HCT116 (cell line): ENCODE results near the gene SAMD4A. TPM values are rescaled to one million over a fixed set of nuclear protein-coding genes. Genes with fewer than 3 reads are reported as not detected.

Source experiments
- ATAC-seq: fragments of 200-7000 bp; cut with Tn5 transposase; 2 replicates; pipeline ENCODE4 v1.9.1; 2020; ENCODE audit warnings: mild to moderate bottlenecking, moderate library complexity
- BruUV-seq: library from RNA; stranded (reverse); fragments of 400-500 nt; replicated peaks from 2 replicates; lab custom pipeline; 2021; lab: Mats Ljungman, UMichigan
- CTCF ChIA-PET: fragments of 300-600 bp; sonication (Branson Sonifier 250); formaldehyde crosslinking; loops from one replicate; lab custom pipeline; 2021; ENCODE audit warnings: antibody characterized with exemption; lab: Charles Lee
- POLR2A ChIA-PET: fragments of 300-600, 350-600 bp; sonication (Branson Sonifier 250); formaldehyde crosslinking; loops from one replicate; lab custom pipeline; 2021; ENCODE audit warnings: antibody characterized with exemption; lab: Charles Lee
- RAD21 ChIA-PET, 2 experiments: fragments of 300-600 bp; sonication (Branson Sonifier 250); formaldehyde crosslinking; loops; one replicate each; lab custom pipeline; 2023; ENCODE audit warnings: low total read pairs in 2 of 2; ENCODE audit not compliant: uncharacterized antibody in 2 of 2, unreplicated experiment in 2 of 2, low non-redundant PET in 1 of 2; lab: Charles Lee
- DNase-seq: peaks from one replicate; pipeline ENCODE4 v3.0.0-alpha.2; 2010; ENCODE audit warnings: low read depth, low spot score
- H2AFZ ChIP-seq: fragments of 200-600 bp; shearing (Covaris generic), sonication (generic); 2 replicates; pipeline ENCODE4 v1.6.1; 2017; ENCODE audit warnings: low read depth, mixed run types, mixed read lengths, antibody characterized with exemption, low read length; ENCODE audit not compliant: poor library complexity, severe bottlenecking
- H3K27ac ChIP-seq: 2 replicates; pipeline ENCODE4 v1.5.1; 2012; ENCODE audit warnings: low read depth, low read length
- H3K27me3 ChIP-seq: fragments of 200-600 bp; sonication (generic); 2 replicates; pipeline ENCODE4 v1.6.1; 2016; ENCODE audit warnings: mixed run types, low read length, mixed read lengths; ENCODE audit not compliant: insufficient read depth
- H3K36me3 ChIP-seq, 2 experiments: fragments of 200-500 bp in 1 of 2; fragments of 200-600 bp in 1 of 2; sonication (Bioruptor generic) in 1 of 2; sonication (generic) in 1 of 2; 2 replicates each; pipeline versions ENCODE4 v1.5.1 to v1.6.1; 2014 to 2016; ENCODE audit warnings: low read length in 2 of 2, inconsistent platforms in 1 of 2, mixed read lengths in 1 of 2, mixed run types in 1 of 2; ENCODE audit not compliant: insufficient read depth in 2 of 2, control insufficient read depth in 1 of 2
- H3K4me1 ChIP-seq, 2 experiments: fragments of 200-600 bp in 1 of 2; sonication (generic) in 1 of 2; 2 replicates each; pipeline versions ENCODE4 v1.5.1 to v1.6.1; 2012 to 2017; ENCODE audit warnings: low read length in 2 of 2, inconsistent platforms in 1 of 2, mild to moderate bottlenecking in 1 of 2, mixed read lengths in 1 of 2, mixed run types in 1 of 2, moderate library complexity in 1 of 2; ENCODE audit not compliant: insufficient read depth in 2 of 2, control insufficient read depth in 1 of 2
- H3K4me2 ChIP-seq: fragments of 200-600 bp; sonication (generic); 2 replicates; pipeline ENCODE4 v1.6.1; 2017; ENCODE audit warnings: mixed run types, low read length, mixed read lengths
- H3K4me3 ChIP-seq, 2 experiments: fragments of 200-600 bp in 1 of 2; sonication (generic) in 1 of 2; replicated peaks in 1 of 2; 2 replicates each; pipeline ENCODE4 v1.5.1; 2011 to 2016; ENCODE audit warnings: low read length in 2 of 2, control low read depth in 1 of 2, low read depth in 1 of 2, mild to moderate bottlenecking in 1 of 2, mixed read lengths in 1 of 2, mixed run types in 1 of 2
- H3K79me2 ChIP-seq: fragments of 200-600 bp; sonication (generic); 2 replicates; pipeline ENCODE4 v1.6.1; 2017; ENCODE audit warnings: mild to moderate bottlenecking, mixed run types, low read length, moderate library complexity, mixed read lengths; ENCODE audit not compliant: insufficient read depth
- H3K9ac ChIP-seq: fragments of 200-600 bp; sonication (generic); 2 replicates; pipeline ENCODE4 v1.6.1; 2016; ENCODE audit warnings: low read length, mixed read lengths
- H3K9me2 ChIP-seq: fragments of 200-600 bp; sonication (generic), shearing (Covaris generic); 2 replicates; pipeline ENCODE4 v1.6.1; 2017; ENCODE audit warnings: mixed run types, mild to moderate bottlenecking, moderate library complexity; ENCODE audit not compliant: insufficient read depth
- H3K9me3 ChIP-seq, 2 experiments: fragments of 200-500 bp in 1 of 2; fragments of 200-600 bp in 1 of 2; sonication (Bioruptor generic) in 1 of 2; sonication (generic) in 1 of 2; 2 replicates each; pipeline ENCODE4 v1.6.1; 2014 to 2017; ENCODE audit warnings: low read length in 2 of 2, mixed read lengths in 2 of 2, inconsistent platforms in 1 of 2, low read depth in 1 of 2, mild to moderate bottlenecking in 1 of 2, mixed run types in 1 of 2, moderate library complexity in 1 of 2; ENCODE audit not compliant: control insufficient read depth in 1 of 2, insufficient read depth in 1 of 2
- H4K20me1 ChIP-seq: fragments of 200-600 bp; sonication (generic), shearing (Covaris generic); 2 replicates; pipeline ENCODE4 v1.6.1; 2017; ENCODE audit warnings: mixed run types, mild to moderate bottlenecking, moderate library complexity; ENCODE audit not compliant: insufficient read depth
- EGR1 ChIP-seq: IDR thresholded peaks from 2 replicates; pipeline ENCODE4 v1.6.1; 2012; ENCODE audit warnings: low read depth
- ELF1 ChIP-seq: IDR thresholded peaks from 2 replicates; pipeline ENCODE4 v1.6.1; 2012; ENCODE audit warnings: low read depth, borderline replicate concordance
- EZH2phosphoT487 ChIP-seq: fragments of 200-600 bp; IDR thresholded peaks from 2 replicates; pipeline ENCODE4 v1.6.1; 2018; ENCODE audit warnings: antibody characterized with exemption, borderline replicate concordance
- FOSL1 ChIP-seq: IDR thresholded peaks from 2 replicates; pipeline ENCODE4 v1.6.1; 2012; ENCODE audit warnings: low read depth
- POLR2A ChIP-seq: IDR thresholded peaks from 2 replicates; pipeline ENCODE4 v1.7.0; 2011; ENCODE audit warnings: borderline replicate concordance; ENCODE audit not compliant: insufficient read depth, insufficient read length; ENCODE audit errors: extremely low read depth
- RAD21 ChIP-seq: IDR thresholded peaks from 2 replicates; pipeline ENCODE4 v1.6.1; 2012; ENCODE audit warnings: low read depth, mild to moderate bottlenecking
- SIN3A ChIP-seq: IDR thresholded peaks from 2 replicates; pipeline ENCODE4 v1.6.1; 2012; ENCODE audit warnings: low read depth
- SP1 ChIP-seq: IDR thresholded peaks from 2 replicates; pipeline ENCODE4 v1.6.1; 2012; ENCODE audit warnings: low read depth
- YY1 ChIP-seq: IDR thresholded peaks from 2 replicates; pipeline ENCODE4 v1.6.1; 2011; ENCODE audit warnings: low read length, low read depth, moderate library complexity, mild to moderate bottlenecking; ENCODE audit not compliant: insufficient replicate concordance; ENCODE audit errors: extremely low read depth
- ZFX ChIP-seq: fragments of 450-650 bp; IDR thresholded peaks from 2 replicates; pipeline ENCODE4 v1.6.1; 2017
- ZNF274 ChIP-seq: fragments of 200-500 bp; sonication (Bioruptor generic); IDR thresholded peaks from 2 replicates; pipeline ENCODE4 v1.6.1; 2014; ENCODE audit warnings: mild to moderate bottlenecking, low read depth, low read length, inconsistent platforms
- intact Hi-C: fragments of 100-400 bp; cut with micrococcal nuclease; formaldehyde crosslinking; loops from 2 replicates; pipeline ENCODE4 v1.10.0; 2022
- total RNA-seq: library from RNA; stranded (reverse); gene quantifications from one replicate; pipeline ENCODE4 v1.2.1, GENCODE V29; 2021; ENCODE audit not compliant: unreplicated experiment
- TF ChIP-seq, protein P1 (sequence below): IDR thresholded peaks from 2 replicates; pipeline ENCODE4 v1.6.1; 2012; ENCODE audit warnings: low read depth
- TF ChIP-seq, protein P2 (sequence below): IDR thresholded peaks from 2 replicates; pipeline ENCODE4 v1.6.1; 2012
- TF ChIP-seq, protein P3 (sequence below), 3 experiments: fragments of 200-600 bp in 1 of 3; sonication (generic) in 1 of 3; IDR thresholded peaks in 2 of 3; conservative IDR thresholded peaks in 1 of 3; 2 replicates each; pipeline ENCODE4 v1.5.1; 2012 to 2017; ENCODE audit warnings: low read depth in 2 of 3, low read length in 2 of 3, antibody characterized with exemption in 1 of 3, borderline replicate concordance in 1 of 3, control low read depth in 1 of 3, mild to moderate bottlenecking in 1 of 3, mixed read lengths in 1 of 3, mixed run types in 1 of 3, moderate library complexity in 1 of 3; ENCODE audit not compliant: insufficient read depth in 1 of 3
- TF ChIP-seq, protein P4 (sequence below): IDR thresholded peaks from 2 replicates; pipeline ENCODE4 v1.6.1; 2011; ENCODE audit warnings: mild to moderate bottlenecking, low read length, moderate library complexity; ENCODE audit not compliant: insufficient replicate concordance; ENCODE audit errors: extremely low read depth
- TF ChIP-seq, protein P5 (sequence below): IDR thresholded peaks from 2 replicates; pipeline ENCODE4 v1.6.1; 2012

The SAMD4A gene
- total RNA-seq, 1 experiment from 2014 or later = 9.0 TPM

DNA sequence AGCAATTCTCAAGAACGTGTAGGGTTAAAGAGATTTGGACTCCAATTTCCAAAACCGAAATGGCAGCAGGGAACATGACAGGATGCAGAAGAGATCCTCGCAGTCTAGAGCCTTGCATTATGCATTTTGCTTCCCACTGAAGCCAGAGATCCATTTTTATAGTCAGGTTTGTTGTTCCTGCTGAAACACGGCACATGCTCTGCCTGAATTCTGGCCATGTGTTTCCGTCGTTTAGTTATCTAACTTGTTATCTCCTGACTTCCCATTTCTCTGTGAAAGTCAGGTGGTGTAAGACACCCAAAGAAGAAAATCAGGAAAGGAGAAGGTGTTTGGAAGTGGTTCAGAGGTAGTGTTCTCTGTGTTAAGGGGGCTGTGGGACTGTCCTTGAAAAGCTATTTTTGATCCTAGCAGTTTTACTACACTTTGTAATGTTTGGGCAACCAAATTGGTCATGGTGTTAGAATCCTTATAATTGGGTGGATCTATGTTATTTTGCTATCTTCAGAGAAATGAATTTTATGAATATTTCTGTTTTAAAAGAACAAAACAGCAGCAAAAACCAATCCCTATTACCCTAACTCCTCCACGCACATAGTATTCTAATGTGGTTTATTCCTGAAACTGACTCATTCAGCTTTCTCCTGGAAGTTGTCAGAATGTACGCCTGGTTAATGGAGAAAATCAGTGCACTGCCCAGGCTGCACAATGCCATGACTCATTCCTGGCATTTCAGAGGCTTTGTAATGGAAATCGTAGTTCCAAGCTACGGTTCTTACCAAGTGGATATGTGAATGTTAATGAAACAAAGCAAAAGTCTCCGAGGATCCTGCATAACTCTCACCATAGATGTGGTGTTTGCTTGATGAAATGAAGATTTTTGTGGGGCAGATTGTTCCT is 110.1 kb downstream of the SAMD4A start:
- H3K27ac ChIP-seq = peak overlapping the region; percentile 68; the same call in 1 of the 2 replicates
- no peaks in the 10 kb centered on the region for H3K27me3 ChIP-seq
- peak overlapping the region in 1 of 2 experiments; percentile 38; a peak in 2 of 4 replicates for H3K4me3 ChIP-seq
- no peaks in the 10 kb centered on the region for H3K79me2 ChIP-seq
- H3K4me1 ChIP-seq = peaks cover 21 to 41% of the 10 kb centered on the region in 2 experiments
- H2AFZ ChIP-seq = peak overlapping the region; percentile 19
- H4K20me1 ChIP-seq = no peaks in the 10 kb centered on the region
- ChIA-PET POLR2A (interaction anchor here (1.1 kb wide), 1 partner anchor 111 kb away, joined by 5 read pairs; no protein-coding TSS in a partner anchor), RAD21 (interaction anchor here in 1 of 2 experiments (0.6 kb wide), 1 partner anchor 184 kb away, joined by 3 read pairs; no protein-coding TSS in a partner anchor), CTCF (interaction anchor here (1.1 kb wide), 2 partner anchors 13 to 96 kb away, joined by 3 to 4 read pairs; no protein-coding TSS in a partner anchor)
- no TSS peak for BruUV-seq
- peak overlapping the region; percentile 74 for H3K4me2 ChIP-seq
- H3K9ac ChIP-seq = peak overlapping the region; percentile 44
- DNase-seq = peak; percentile 75
- peak; percentile 93 for ATAC-seq
- H3K9me2 ChIP-seq = no peaks in the 10 kb centered on the region
- no peaks in the 10 kb centered on the region for H3K36me3 ChIP-seq
- intact Hi-C loops = no loop called here
- H3K9me3 ChIP-seq = no peaks in the 10 kb centered on the region
- TF ChIP-seq, protein P1, sequence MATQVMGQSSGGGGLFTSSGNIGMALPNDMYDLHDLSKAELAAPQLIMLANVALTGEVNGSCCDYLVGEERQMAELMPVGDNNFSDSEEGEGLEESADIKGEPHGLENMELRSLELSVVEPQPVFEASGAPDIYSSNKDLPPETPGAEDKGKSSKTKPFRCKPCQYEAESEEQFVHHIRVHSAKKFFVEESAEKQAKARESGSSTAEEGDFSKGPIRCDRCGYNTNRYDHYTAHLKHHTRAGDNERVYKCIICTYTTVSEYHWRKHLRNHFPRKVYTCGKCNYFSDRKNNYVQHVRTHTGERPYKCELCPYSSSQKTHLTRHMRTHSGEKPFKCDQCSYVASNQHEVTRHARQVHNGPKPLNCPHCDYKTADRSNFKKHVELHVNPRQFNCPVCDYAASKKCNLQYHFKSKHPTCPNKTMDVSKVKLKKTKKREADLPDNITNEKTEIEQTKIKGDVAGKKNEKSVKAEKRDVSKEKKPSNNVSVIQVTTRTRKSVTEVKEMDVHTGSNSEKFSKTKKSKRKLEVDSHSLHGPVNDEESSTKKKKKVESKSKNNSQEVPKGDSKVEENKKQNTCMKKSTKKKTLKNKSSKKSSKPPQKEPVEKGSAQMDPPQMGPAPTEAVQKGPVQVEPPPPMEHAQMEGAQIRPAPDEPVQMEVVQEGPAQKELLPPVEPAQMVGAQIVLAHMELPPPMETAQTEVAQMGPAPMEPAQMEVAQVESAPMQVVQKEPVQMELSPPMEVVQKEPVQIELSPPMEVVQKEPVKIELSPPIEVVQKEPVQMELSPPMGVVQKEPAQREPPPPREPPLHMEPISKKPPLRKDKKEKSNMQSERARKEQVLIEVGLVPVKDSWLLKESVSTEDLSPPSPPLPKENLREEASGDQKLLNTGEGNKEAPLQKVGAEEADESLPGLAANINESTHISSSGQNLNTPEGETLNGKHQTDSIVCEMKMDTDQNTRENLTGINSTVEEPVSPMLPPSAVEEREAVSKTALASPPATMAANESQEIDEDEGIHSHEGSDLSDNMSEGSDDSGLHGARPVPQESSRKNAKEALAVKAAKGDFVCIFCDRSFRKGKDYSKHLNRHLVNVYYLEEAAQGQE = no peak
- TF ChIP-seq ZNF274 (no peak), EZH2phosphoT487 (no peak), FOSL1 (peak; percentile 89), ZFX (no peak), POLR2A (no peak), RAD21 (peak; percentile 33), ELF1 (no peak), SP1 (peak; percentile 83), YY1 (peak; percentile 44), SIN3A (peak; percentile 79), EGR1 (0 out of 2 replicates have a peak, but pooled peaks have one; percentile 27)
- TF ChIP-seq, protein P2, sequence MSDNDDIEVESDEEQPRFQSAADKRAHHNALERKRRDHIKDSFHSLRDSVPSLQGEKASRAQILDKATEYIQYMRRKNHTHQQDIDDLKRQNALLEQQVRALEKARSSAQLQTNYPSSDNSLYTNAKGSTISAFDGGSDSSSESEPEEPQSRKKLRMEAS = peak; percentile 66; the same call in 1 of the 2 replicates
- TF ChIP-seq, protein P3, sequence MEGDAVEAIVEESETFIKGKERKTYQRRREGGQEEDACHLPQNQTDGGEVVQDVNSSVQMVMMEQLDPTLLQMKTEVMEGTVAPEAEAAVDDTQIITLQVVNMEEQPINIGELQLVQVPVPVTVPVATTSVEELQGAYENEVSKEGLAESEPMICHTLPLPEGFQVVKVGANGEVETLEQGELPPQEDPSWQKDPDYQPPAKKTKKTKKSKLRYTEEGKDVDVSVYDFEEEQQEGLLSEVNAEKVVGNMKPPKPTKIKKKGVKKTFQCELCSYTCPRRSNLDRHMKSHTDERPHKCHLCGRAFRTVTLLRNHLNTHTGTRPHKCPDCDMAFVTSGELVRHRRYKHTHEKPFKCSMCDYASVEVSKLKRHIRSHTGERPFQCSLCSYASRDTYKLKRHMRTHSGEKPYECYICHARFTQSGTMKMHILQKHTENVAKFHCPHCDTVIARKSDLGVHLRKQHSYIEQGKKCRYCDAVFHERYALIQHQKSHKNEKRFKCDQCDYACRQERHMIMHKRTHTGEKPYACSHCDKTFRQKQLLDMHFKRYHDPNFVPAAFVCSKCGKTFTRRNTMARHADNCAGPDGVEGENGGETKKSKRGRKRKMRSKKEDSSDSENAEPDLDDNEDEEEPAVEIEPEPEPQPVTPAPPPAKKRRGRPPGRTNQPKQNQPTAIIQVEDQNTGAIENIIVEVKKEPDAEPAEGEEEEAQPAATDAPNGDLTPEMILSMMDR (IDR thresholded peaks at IDR 0.05 in 2 of 3, conservative IDR thresholded peaks at IDR 0.05 in 1 of 3; ENCODE audit: borderline replicate concordance in 1 of 3, insufficient read depth in 1 of 3, low read depth in 2 of 3, low read length in 2 of 3) = no peak
- TF ChIP-seq, protein P4, sequence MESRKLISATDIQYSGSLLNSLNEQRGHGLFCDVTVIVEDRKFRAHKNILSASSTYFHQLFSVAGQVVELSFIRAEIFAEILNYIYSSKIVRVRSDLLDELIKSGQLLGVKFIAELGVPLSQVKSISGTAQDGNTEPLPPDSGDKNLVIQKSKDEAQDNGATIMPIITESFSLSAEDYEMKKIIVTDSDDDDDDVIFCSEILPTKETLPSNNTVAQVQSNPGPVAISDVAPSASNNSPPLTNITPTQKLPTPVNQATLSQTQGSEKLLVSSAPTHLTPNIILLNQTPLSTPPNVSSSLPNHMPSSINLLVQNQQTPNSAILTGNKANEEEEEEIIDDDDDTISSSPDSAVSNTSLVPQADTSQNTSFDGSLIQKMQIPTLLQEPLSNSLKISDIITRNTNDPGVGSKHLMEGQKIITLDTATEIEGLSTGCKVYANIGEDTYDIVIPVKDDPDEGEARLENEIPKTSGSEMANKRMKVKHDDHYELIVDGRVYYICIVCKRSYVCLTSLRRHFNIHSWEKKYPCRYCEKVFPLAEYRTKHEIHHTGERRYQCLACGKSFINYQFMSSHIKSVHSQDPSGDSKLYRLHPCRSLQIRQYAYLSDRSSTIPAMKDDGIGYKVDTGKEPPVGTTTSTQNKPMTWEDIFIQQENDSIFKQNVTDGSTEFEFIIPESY = peak; percentile 39
- TF ChIP-seq, protein P5, sequence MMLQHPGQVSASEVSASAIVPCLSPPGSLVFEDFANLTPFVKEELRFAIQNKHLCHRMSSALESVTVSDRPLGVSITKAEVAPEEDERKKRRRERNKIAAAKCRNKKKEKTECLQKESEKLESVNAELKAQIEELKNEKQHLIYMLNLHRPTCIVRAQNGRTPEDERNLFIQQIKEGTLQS = 0 out of 2 replicates have a peak, but pooled peaks have one; percentile 16
